GM12878 (cell line): ENCODE data around the gene FHIP1B. TPM values are rescaled to one million over a fixed set of nuclear protein-coding genes. Genes with fewer than 3 reads are reported as not detected.

Experiments used
- ATAC-seq: fragments of 200-7000 bp; cut with Tn5 transposase; 3 replicates; pipeline ENCODE4 v1.9.1; 2020; ENCODE audit warnings: mild to moderate bottlenecking, moderate library complexity
- BruUV-seq: library from RNA; stranded (reverse); fragments of 400-500 nt; replicated peaks from 2 replicates; lab custom pipeline; 2021; lab: Mats Ljungman, UMichigan
- CTCF ChIA-PET: fragments of 300-600 bp; sonication (Branson Sonifier 250); formaldehyde crosslinking; extraction: SDS; loops from one replicate; lab custom pipeline; 2021; ENCODE audit warnings: inconsistent platforms; lab: Yijun Ruan, JAX
- POLR2A ChIA-PET: fragments of 350-600 bp; formaldehyde crosslinking; extraction: SDS; loops from one replicate; lab custom pipeline; 2021; ENCODE audit warnings: inconsistent platforms; lab: Charles Lee
- RAD21 ChIA-PET: fragments of 300-600 bp; sonication (Branson Sonifier 250); formaldehyde crosslinking; loops from one replicate; lab custom pipeline; 2023; ENCODE audit warnings: antibody characterized with exemption; ENCODE audit not compliant: unreplicated experiment; lab: Charles Lee
- SMC1A ChIA-PET: fragments of 300-600 bp; sonication (Branson Sonifier 250); formaldehyde crosslinking; loops from one replicate; lab custom pipeline; 2023; ENCODE audit not compliant: unreplicated experiment, uncharacterized antibody; lab: Charles Lee
- DNase-seq: peaks from one replicate; pipeline ENCODE4 v3.0.0-alpha.2; 2011; ENCODE audit warnings: low read depth, low spot score
- FAIRE-seq: peaks from 3 replicates; lab custom pipeline; 2011; peaks lifted over from hg19 to GRCh38; lab: Jason Lieb, UNC
- H2AFZ ChIP-seq: 2 replicates; pipeline ENCODE4 v1.6.0; 2011; ENCODE audit warnings: low read depth, low read length, control low read depth; ENCODE audit not compliant: control insufficient read depth
- H3K27ac ChIP-seq: 2 replicates; pipeline ENCODE4 v1.5.1; 2011; ENCODE audit warnings: control low read depth; ENCODE audit not compliant: control insufficient read depth, insufficient read depth
- H3K27me3 ChIP-seq, 2 experiments: replicated peaks in 1 of 2; 2 replicates each; pipeline versions ENCODE4 v1.6.0 to v1.6.1; 2011; ENCODE audit warnings: low read length in 1 of 2; ENCODE audit not compliant: control insufficient read depth in 2 of 2, insufficient read depth in 2 of 2
- H3K36me3 ChIP-seq, 2 experiments: 2 replicates each; pipeline ENCODE4 v1.5.1; 2011; ENCODE audit warnings: low read length in 1 of 2; ENCODE audit not compliant: control insufficient read depth in 2 of 2, insufficient read depth in 2 of 2
- H3K4me1 ChIP-seq: 2 replicates; pipeline ENCODE4 v1.6.1; 2011; ENCODE audit warnings: mild to moderate bottlenecking, low read length, moderate library complexity, mixed read lengths; ENCODE audit not compliant: control insufficient read depth, insufficient read depth
- H3K4me2 ChIP-seq: 2 replicates; pipeline ENCODE4 v1.6.0; 2011; ENCODE audit warnings: control low read depth; ENCODE audit not compliant: control insufficient read depth, insufficient read depth
- H3K4me3 ChIP-seq: fragments of 200-600 bp; sonication (generic); 2 replicates; pipeline ENCODE4 v1.5.1; 2016
- H3K79me2 ChIP-seq: 2 replicates; pipeline ENCODE4 v1.6.0; 2011; ENCODE audit warnings: low read length; ENCODE audit not compliant: control insufficient read depth, insufficient read depth
- H3K9ac ChIP-seq: 2 replicates; pipeline ENCODE4 v1.8.0; 2011; ENCODE audit warnings: low read length, control low read depth, mixed read lengths; ENCODE audit not compliant: control insufficient read depth, insufficient read depth
- H3K9me3 ChIP-seq: replicated peaks from 3 replicates; pipeline ENCODE4 v1.5.1; 2011; ENCODE audit warnings: mild to moderate bottlenecking, low read length; ENCODE audit not compliant: control insufficient read depth, insufficient read depth
- H4K20me1 ChIP-seq: 2 replicates; pipeline ENCODE4 v1.6.0; 2011; ENCODE audit not compliant: control insufficient read depth, insufficient read depth
- ATF3 ChIP-seq: IDR thresholded peaks from 2 replicates; pipeline ENCODE4 v1.6.1; 2011; ENCODE audit warnings: low read depth, mild to moderate bottlenecking, low read length, moderate library complexity, borderline replicate concordance; ENCODE audit errors: extremely low read depth
- IRF5 ChIP-seq: fragments of 450-650 bp; IDR thresholded peaks from 2 replicates; pipeline ENCODE4 v1.6.1; 2017; ENCODE audit warnings: borderline replicate concordance
- NFXL1 ChIP-seq: fragments of 450-650 bp; IDR thresholded peaks from 2 replicates; pipeline ENCODE4 v1.6.1; 2017; ENCODE audit warnings: antibody characterized with exemption, mild to moderate bottlenecking, borderline replicate concordance
- RELA ChIP-seq: fragments of 450-650 bp; IDR thresholded peaks from 2 replicates; pipeline ENCODE4 v1.8.0; 2014; ENCODE audit warnings: borderline replicate concordance; ENCODE audit not compliant: partially characterized antibody
- SIX5 ChIP-seq: IDR thresholded peaks from 2 replicates; pipeline ENCODE4 v1.6.1; 2011; ENCODE audit warnings: mild to moderate bottlenecking, low read depth, low read length, moderate library complexity; ENCODE audit not compliant: severe bottlenecking
- SMAD1 ChIP-seq: fragments of 450-650 bp; IDR thresholded peaks from 2 replicates; pipeline ENCODE4 v1.6.1; 2018; ENCODE audit warnings: mild to moderate bottlenecking, low read depth; ENCODE audit not compliant: partially characterized antibody
- TCF12 ChIP-seq: IDR thresholded peaks from 2 replicates; pipeline ENCODE4 v1.6.1; 2011; ENCODE audit warnings: low read depth, mild to moderate bottlenecking, low read length
- ZBED1 ChIP-seq: IDR thresholded peaks from 2 replicates; pipeline ENCODE4 v1.6.1; 2016; ENCODE audit warnings: borderline replicate concordance
- ZNF207 ChIP-seq: fragments of 450-650 bp; IDR thresholded peaks from 2 replicates; pipeline ENCODE4 v1.6.1; 2014; ENCODE audit warnings: antibody characterized with exemption, mild to moderate bottlenecking, borderline replicate concordance
- ZNF217 ChIP-seq: fragments of 450-650 bp; IDR thresholded peaks from 2 replicates; pipeline ENCODE4 v1.6.1; 2017; ENCODE audit warnings: antibody characterized with exemption, mild to moderate bottlenecking
- ZNF592 ChIP-seq: fragments of 450-650 bp; IDR thresholded peaks from 2 replicates; pipeline ENCODE4 v1.6.1; 2017; ENCODE audit warnings: mild to moderate bottlenecking, moderate library complexity
- WGBS: methylation state at CpG from one replicate; pipeline ENCODE4 v1.1.6; 2016; ENCODE audit warnings: low lambda C conversion rate; ENCODE audit not compliant: insufficient replicate concordance, insufficient coverage; ENCODE audit errors: missing lambda C conversion rate; 5-methylcytosine and 5-hydroxymethylcytosine counted together
- in situ Hi-C: fragments of 300-500 bp; cut with MboI; formaldehyde crosslinking; loops from 9 replicates; pipeline ENCODE4 v1.14.3; 2018; ENCODE audit warnings: mixed read lengths
- intact Hi-C: fragments of 100-400 bp; cut with micrococcal nuclease; formaldehyde crosslinking; loops from one replicate; pipeline ENCODE4 v1.14.2; 2022; ENCODE audit not compliant: unreplicated experiment
- polyA plus RNA-seq, 11 experiments: library from polyadenylated mRNA; depleted of rRNA in 4 of 11; unstranded in 6 of 11; stranded (reverse) in 5 of 11; fragments of >200 nt; fragmentation: Nextera tagmentation in 4 of 11; fragmentation: Illumina TruSeq in 1 of 11; extraction: Ambion mirVana in 4 of 11; extraction: Trizol in 1 of 11; gene quantifications; 1 replicate in 1 of 11; 2 replicates in 10 of 11; pipeline versions ENCODE4 v1.2.1 to v1.2.3, GENCODE V29; 2011 to 2016; ENCODE audit warnings: inconsistent platforms in 2 of 11, missing spikeins in 2 of 11, low read depth in 1 of 11
- total RNA-seq, 4 experiments: library from RNA; depleted of rRNA in 3 of 4; stranded (reverse); fragments of >200 nt in 3 of 4; fragmentation: Illumina TruSeq in 1 of 4; extraction: Trizol in 1 of 4; gene quantifications; 2 replicates each; pipeline versions ENCODE4 v1.2.1 to v1.2.3, GENCODE V29; 2013 to 2021

FHIP1B gene
- total and polyA plus RNA-seq, 10 of the 15 experiments (the other 5 are each of a cell fraction or from before 2014, with no cell fraction given): 0.90 to 28.1 (median 11.1) TPM

- Histone ChIP-seq H3K79me2 (no peaks in the 10 kb centered on the region), H2AFZ (no peak overlapping the region), H3K36me3 (no peaks in the 10 kb centered on the region), H4K20me1 (no peaks in the 10 kb centered on the region), H3K27ac (no peak overlapping the region), H3K4me2 (no peak overlapping the region), H3K9ac (no peak overlapping the region), H3K9me3 (no peaks in the 10 kb centered on the region), H3K4me1 (no peaks in the 10 kb centered on the region), H3K27me3 (no peaks in the 10 kb centered on the region), H3K4me3 (no peak overlapping the region)
- BruUV-seq: no TSS peak
- DNase-seq (no peak), FAIRE-seq (no peak), ATAC-seq (no peak)
- in situ Hi-C loops (no loop called here), intact Hi-C loops (no loop called here)
- TF ChIP-seq ZNF217 (no peak), ATF3 (no peak), SIX5 (no peak), NFXL1 (no peak), TCF12 (no peak), ZBED1 (no peak), RELA (no peak), IRF5 (no peak), SMAD1 (no peak), ZNF207 (no peak), ZNF592 (no peak)
- ChIA-PET POLR2A (no interaction called here), RAD21 (no interaction called here), CTCF (no interaction called here), SMC1A (no interaction called here)
- 19% methylated on average over 3 of the region's 3 CpGs for WGBS
Measured at GRCh38 chr11:6271598-6271997, 37.2 kb upstream of the FHIP1B start.
